AG10803 (cell line): Measurements from ENCODE around the gene CCRL2.

ENCODE experiments used
- DNase-seq: peaks from one replicate; pipeline ENCODE4 v3.0.0; 2010; ENCODE audit warnings: low read depth
- H3K4me3 ChIP-seq: 2 replicates; pipeline ENCODE4 v1.5.1; 2011; ENCODE audit warnings: mild to moderate bottlenecking, low read length, control low read depth
- TF ChIP-seq, protein P1 (sequence below): conservative IDR thresholded peaks from 2 replicates; pipeline ENCODE4 v1.5.1; 2011; ENCODE audit warnings: mild to moderate bottlenecking, low read length, control low read depth, inconsistent platforms

Gene CCRL2

DNA sequence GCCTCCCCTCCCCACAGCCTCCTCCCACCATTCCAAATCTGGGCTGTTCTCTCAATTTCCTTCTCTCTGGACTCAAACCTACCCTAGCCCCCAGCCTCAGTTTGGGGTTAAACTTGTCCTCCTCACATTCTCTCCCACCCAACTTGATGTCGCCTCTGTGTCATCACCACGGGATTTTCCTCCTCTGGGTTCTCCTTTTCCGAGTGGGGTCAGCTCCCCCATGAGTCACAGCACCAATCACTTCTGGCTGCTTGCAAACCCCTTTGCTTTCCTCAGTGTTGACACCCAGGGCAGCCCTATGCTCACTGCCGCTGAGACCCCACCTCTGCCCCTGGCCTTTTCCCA is 644 bp upstream of the CCRL2 start:
- DNase-seq = no peak
- no peak overlapping the region for H3K4me3 ChIP-seq
- TF ChIP-seq, protein P1, sequence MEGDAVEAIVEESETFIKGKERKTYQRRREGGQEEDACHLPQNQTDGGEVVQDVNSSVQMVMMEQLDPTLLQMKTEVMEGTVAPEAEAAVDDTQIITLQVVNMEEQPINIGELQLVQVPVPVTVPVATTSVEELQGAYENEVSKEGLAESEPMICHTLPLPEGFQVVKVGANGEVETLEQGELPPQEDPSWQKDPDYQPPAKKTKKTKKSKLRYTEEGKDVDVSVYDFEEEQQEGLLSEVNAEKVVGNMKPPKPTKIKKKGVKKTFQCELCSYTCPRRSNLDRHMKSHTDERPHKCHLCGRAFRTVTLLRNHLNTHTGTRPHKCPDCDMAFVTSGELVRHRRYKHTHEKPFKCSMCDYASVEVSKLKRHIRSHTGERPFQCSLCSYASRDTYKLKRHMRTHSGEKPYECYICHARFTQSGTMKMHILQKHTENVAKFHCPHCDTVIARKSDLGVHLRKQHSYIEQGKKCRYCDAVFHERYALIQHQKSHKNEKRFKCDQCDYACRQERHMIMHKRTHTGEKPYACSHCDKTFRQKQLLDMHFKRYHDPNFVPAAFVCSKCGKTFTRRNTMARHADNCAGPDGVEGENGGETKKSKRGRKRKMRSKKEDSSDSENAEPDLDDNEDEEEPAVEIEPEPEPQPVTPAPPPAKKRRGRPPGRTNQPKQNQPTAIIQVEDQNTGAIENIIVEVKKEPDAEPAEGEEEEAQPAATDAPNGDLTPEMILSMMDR = no peak

DNA sequence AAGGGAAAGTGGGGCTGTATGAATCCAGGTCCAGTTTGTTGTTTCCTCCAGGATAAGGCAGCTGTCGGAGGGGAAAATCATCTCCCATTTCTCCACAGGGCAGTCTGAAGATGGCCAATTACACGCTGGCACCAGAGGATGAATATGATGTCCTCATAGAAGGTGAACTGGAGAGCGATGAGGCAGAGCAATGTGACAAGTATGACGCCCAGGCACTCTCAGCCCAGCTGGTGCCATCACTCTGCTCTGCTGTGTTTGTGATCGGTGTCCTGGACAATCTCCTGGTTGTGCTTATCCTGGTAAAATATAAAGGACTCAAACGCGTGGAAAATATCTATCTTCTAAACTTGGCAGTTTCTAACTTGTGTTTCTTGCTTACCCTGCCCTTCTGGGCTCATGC is 911 bp downstream of the CCRL2 start:
- TF ChIP-seq, protein P1 = no peak
- no peak overlapping the region for H3K4me3 ChIP-seq
- DNase-seq = no peak

DNA sequence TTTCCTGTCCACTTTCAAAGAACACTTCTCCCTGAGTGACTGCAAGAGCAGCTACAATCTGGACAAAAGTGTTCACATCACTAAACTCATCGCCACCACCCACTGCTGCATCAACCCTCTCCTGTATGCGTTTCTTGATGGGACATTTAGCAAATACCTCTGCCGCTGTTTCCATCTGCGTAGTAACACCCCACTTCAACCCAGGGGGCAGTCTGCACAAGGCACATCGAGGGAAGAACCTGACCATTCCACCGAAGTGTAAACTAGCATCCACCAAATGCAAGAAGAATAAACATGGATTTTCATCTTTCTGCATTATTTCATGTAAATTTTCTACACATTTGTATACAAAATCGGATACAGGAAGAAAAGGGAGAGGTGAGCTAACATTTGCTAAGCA is 1.8 kb downstream of the CCRL2 start:
- no peak for DNase-seq
- TF ChIP-seq, protein P1 = no peak
- no peak overlapping the region for H3K4me3 ChIP-seq

DNA sequence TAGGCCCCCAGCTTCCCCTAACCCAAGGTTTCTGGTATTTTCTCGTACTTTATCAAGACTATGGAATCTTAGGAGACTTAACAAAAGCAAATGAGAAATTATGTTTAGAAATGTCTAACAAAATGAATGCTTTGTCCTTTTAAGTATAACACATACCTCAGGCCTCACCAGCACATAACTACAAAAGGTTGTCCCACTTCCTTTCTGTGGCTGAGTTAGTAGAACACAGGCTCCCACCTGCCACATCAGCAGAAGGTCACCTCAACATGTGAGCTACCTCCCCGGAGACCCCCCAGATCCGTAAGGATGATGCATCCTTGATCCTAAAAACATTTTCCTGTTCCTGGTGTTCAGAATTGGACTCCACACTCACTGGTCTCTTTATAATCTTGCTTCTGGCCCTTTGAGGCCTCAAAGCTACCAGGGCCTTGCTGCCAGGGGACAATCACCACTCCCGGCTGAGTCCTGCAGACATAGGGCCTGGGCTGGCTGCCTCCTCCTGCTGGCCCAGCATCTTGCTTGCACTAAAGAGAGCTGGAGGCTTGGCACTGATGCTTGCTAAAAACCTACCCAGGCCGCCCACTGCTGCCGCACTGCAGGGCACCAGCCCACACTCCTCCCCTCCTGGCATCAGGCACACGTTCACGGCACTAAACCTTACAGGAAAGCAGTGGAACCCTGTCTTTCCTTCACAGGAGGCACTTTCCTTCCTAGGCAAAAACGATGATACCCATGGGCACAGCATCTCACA is 2.9 kb downstream of the CCRL2 start:
- TF ChIP-seq, protein P1 = no peak
- no peak overlapping the region for H3K4me3 ChIP-seq
- DNase-seq = no peak

DNA sequence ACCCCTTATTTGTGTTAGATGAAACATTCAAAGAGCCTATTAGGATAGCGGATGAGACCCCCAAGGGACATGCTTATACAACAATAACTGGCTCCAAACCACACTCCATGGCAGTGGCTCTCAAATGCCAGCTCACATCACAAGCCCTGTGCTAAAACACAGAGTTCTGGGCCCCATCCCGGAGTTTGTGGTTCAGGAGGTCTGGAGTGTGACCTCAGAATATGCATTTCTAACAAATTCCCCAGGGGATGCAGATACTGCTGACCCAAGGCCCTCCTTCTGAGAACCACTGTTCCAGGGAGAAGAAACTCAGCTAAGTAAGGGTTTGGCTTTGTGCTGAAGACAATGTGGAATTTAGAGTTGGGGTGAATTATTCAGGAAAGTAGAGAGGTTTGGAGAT is 3.6 kb downstream of the CCRL2 start:
- no peak for DNase-seq
- no peak overlapping the region for H3K4me3 ChIP-seq
- TF ChIP-seq, protein P1 = no peak

DNA sequence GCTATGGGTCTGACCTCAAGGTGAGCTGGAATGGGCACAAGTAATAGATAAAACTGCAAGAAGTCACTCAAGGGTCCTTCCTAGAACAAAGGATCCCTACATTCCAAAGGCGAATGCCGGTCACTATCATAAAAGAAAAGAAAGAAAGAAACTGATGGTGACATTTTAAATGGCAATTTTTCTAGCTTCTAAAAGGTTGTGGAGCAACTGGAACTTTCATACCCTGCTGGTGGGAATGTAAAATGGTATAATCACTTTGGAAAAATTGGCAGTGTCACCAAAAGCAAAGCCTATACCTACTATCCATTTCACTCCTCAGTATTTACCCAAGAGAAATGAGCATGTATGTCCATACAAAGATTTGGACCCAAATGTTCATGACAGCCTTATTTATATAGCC is 4.2 kb downstream of the CCRL2 start:
- no peak for DNase-seq
- TF ChIP-seq, protein P1 = peak; percentile 8; the same call in 1 of the 2 replicates
- no peak overlapping the region for H3K4me3 ChIP-seq

DNA sequence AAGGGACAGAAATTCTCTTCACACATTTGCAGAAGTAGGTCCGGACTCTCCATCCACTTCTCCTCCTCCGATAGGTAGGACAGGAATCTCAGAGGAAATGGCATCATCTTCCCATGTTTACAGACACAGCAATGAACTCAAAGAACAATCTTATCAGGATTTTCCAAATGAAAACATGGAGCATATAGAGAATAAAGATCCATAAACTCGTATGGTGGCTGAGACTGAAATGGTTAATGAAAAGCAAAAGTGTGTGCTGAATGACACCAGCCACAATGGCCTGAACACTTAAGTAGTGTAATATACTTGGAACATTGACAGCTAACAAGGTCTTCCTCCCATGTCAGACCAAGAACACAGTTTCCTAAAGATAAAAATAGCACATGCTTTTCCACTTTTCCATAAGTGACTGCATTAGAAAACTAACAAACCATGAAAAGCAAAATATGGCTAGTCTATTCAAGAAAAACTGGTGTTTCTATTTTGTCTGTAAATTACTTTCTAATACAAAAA is 5.8 kb downstream of the CCRL2 start:
- no peak overlapping the region for H3K4me3 ChIP-seq
- TF ChIP-seq, protein P1 = no peak
- DNase-seq = no peak
